Epidermal melanocyte (primary cell): Measurements from ENCODE around the gene RANBP10.
"Not testable (repeated sequence)": the region's sequence is repeated elsewhere in the genome, so short reads cannot be mapped to it uniquely, and the experiment has no call there.

Experiments
- DNase-seq: peaks from one replicate; pipeline ENCODE4 v3.0.0; 2011; ENCODE audit warnings: low spot score; ENCODE audit not compliant: insufficient read length

RANBP10 gene

GRCh38 chr16:67780847-67781564 is 25.4 kb downstream of the RANBP10 start:
- DNase-seq: no peak

- DNase-seq: no peak
Measured at GRCh38 chr16:67779256-67780014, 26.9 kb downstream of the RANBP10 start.

GRCh38 chr16:67775273-67775672 is 31.1 kb downstream of the RANBP10 start:
- DNase-seq: no peak

GRCh38 chr16:67774457-67774853 is 31.9 kb downstream of the RANBP10 start:
- DNase-seq: no peak

GRCh38 chr16:67773569-67774456 is 32.5 kb downstream of the RANBP10 start:
- DNase-seq: peak; percentile 66

GRCh38 chr16:67773099-67773498 is 33.3 kb downstream of the RANBP10 start:
- no peak for DNase-seq

- DNase-seq: no peak
Measured at GRCh38 chr16:67770346-67770991, 35.9 kb downstream of the RANBP10 start.

- DNase-seq: no peak
Measured at GRCh38 chr16:67767953-67768352, 38.4 kb downstream of the RANBP10 start.

- DNase-seq: no peak
Measured at GRCh38 chr16:67766291-67766690, 40.1 kb downstream of the RANBP10 start.

GRCh38 chr16:67764158-67764667 is 42.1 kb downstream of the RANBP10 start:
- peak; percentile 13 for DNase-seq

GRCh38 chr16:67763066-67763465 is 43.3 kb downstream of the RANBP10 start:
- DNase-seq: no peak

- DNase-seq: no peak
Measured at GRCh38 chr16:67762385-67762784, 44.0 kb downstream of the RANBP10 start.

- DNase-seq: no peak
Measured at GRCh38 chr16:67761924-67762323, 44.4 kb downstream of the RANBP10 start.

- no peak for DNase-seq
Measured at GRCh38 chr16:67760956-67761230, 45.5 kb downstream of the RANBP10 start.

- no peak for DNase-seq
Measured at GRCh38 chr16:67760206-67760955, 46.0 kb downstream of the RANBP10 start.

- no peak for DNase-seq
Measured at GRCh38 chr16:67758966-67759365, 47.4 kb downstream of the RANBP10 start.

- DNase-seq: no peak
Measured at GRCh38 chr16:67758006-67758405, 48.4 kb downstream of the RANBP10 start.

GRCh38 chr16:67752641-67753040 is 53.7 kb downstream of the RANBP10 start:
- no peak for DNase-seq

GRCh38 chr16:67751331-67751730 is 55.0 kb downstream of the RANBP10 start:
- DNase-seq: not testable (repeated sequence)

GRCh38 chr16:67750466-67750865 is 55.9 kb downstream of the RANBP10 start:
- DNase-seq: no peak
